GM19455 (cell line): Measurements from ENCODE around the gene ZFP2.
A peak's percentile ranks its signal among the peaks of the same experiment; 100 is the strongest.
"Not testable (repeated sequence)": the region's sequence is repeated elsewhere in the genome, so short reads cannot be mapped to it uniquely, and the experiment has no call there.

Experiments used
- ATAC-seq: cut with Tn5 transposase; IDR thresholded peaks from one replicate; pipeline ENCODE4 v1.9.1; 2021; ENCODE audit not compliant: unreplicated experiment

Gene ZFP2

DNA sequence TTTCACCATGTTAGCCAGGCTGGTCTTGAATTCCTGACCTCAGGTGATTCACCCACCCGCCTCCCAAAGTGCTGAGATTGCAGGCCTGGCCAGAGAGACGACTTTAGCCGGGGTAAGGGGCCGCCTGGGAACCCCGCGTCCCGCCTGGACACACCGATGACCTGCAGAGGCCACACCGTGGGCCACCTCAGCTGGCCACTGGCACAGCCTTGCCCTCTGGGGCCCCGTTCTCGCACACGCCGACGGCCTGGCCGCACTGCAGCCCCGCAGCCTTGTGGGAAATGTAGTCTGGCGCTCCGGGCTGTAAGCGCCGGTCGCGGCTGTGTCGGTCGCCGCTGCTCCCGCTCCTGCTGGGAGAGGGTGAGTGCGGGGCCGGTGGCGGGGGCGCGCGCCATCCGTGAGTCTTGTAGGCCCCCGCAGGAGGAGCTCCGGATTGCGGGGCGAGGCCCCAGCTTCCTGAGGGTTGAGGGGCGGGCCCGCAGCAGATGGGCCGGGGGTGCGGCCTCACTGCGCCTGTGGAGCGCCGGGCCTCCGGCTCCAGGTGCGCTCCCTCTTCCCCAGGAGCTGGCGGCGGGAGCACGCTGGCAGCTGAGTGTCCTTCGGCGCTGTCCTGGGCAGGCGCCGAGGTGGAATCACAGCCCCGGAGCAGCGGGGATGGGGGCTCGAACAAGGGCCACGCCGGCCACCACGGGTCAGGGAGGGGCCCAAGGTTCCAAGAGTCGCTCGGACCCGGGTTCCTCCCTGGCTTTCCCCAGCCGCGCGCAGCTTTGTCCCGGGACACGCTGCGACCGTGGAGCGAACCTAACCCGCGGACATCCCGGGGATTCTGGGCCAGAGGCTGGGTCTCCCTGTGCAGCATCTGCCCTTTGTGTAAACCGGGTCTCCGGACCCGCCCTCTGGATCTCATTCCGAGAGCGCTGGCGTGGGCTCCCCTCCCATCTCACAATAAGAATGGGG lies at the start of gene ZFP2:
Gene ZFP2, plus strand, starts transcription at position 299 of the 957 bp plus-strand sequence. CDS start 35,401 bp downstream, outside the sequence.
- ATAC-seq, result no peak

DNA sequence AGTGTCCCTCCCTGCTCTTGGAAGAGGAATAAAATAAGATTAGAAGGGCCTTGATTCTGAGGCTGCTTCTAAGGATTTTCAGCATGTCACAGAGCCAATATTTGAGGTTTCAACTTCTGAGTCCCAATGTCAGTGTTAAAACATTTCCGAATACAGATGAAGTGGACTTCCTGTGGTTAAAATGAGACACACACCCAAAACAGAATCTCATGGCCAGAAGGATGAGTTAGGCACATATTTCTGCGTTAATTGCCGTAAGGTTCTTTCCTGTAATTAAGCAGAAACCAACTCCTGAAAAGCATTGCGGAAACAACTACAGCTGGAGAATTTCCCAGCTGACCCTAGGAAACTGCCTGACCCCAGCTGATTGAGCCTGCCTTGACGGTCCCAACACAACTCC lies 46.4 kb upstream of the ZFP2 start:
- no peak for ATAC-seq

DNA sequence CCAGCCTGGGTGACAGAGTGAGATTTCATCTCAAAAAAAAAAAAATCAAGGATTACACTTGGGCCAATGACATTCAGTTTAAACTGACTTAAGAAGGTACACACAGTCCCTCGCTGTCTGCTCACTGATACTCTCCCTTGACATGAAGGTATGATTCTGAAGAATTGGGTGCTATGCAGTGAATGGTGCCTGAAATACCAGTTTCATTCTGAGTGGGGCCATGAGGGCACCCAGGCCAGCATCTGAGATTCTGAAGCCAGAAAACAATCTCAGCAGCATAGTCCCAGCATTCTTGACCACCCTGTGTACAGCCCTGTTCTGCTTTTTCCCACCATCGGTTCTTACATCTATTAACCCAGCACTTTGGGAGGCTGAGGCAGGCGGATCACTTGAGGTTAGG lies 43.8 kb upstream of the ZFP2 start:
- no peak for ATAC-seq

DNA sequence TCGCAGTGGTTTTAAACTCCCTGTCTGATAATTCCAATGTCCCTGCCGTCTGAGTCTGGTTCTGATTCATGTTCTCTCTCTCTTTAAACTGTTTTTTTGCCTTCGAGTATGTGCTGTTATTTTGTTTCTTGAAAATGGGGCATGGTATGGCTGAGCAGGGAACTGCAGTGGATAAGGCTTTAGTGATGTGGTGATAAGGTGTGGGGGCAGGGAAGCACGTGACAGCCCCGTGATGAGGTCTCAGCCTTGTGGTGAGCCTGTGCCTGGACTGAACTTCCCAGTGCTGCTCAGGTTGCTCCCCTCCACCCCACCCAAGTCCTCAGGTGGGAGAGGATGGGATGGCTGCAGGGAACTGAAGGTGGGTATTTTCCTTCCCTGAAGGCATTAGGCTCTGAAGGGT lies 41.4 kb upstream of the ZFP2 start:
- ATAC-seq, result no peak

DNA sequence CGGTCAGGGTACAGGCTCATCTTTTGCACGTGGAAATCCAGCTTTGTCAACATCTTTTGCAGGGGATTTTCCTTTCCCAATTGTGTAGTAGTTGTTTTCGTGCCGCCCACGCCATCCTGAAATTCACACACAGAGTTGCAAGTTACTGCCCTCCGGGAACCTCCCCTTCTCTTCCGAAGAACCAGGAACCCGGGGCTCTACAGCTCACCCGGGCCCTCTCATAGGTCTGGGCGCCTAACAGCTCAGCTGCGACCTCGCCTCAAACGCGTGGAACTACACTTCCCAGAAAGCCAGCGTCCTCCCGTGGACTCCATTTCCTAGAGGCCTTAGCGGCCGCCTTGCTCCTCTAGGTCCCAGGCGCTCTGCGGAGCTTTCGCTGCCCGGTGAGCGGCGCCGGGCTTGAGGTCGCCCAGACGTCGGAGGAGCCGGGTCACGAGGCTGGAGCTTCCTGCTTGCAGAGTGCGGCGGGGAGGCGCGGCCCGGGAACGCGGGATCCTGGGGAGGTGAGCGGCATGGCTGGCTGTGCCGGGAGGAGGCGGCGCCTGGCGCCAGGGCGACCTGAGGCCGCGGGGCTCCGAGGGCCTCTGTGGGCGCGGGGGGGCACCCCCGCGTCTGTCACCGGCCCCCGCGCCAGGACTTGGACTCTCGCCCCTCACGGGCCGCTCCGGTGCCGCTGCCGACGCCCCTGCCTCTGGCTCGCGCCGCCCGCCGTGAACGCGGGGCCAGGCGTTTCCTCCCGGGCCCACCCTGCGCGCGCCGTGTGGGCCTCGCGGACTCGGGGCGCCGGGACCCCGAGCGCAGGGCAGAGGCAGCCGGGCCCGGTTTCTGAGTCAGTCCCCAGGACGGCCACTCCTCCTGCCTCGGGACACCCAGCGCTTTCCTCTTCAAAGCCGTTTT lies 35.8 kb upstream of the ZFP2 start, which contains the start of gene ZNF354B:
Gene ZNF354B, plus strand, starts transcription at position 329 of the 897 bp plus-strand sequence. CDS start 1,095 bp downstream, outside the sequence.
- peak; percentile 99 for ATAC-seq

DNA sequence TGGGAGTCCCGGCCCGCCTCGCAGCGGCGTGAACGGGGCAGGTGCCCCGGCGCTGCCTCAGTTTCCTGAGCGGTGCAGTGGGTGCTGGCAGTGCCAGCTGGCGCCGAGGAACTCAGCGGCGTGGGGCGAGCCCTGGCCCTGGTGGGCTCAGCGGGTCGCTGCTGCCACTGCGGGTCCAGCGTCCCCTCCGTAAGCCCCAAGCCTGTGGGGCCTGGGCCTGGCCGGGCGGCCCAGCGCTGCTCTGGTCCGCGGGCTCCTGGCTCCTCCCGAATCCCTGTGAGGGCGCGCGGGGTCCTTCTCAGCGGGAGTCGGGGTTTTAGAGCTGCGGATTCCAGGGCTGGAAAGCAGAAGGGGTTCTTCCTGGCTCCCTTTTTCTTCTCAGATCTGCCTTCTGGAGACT lies 35.1 kb upstream of the ZFP2 start:
- ATAC-seq, result not testable (repeated sequence)

DNA sequence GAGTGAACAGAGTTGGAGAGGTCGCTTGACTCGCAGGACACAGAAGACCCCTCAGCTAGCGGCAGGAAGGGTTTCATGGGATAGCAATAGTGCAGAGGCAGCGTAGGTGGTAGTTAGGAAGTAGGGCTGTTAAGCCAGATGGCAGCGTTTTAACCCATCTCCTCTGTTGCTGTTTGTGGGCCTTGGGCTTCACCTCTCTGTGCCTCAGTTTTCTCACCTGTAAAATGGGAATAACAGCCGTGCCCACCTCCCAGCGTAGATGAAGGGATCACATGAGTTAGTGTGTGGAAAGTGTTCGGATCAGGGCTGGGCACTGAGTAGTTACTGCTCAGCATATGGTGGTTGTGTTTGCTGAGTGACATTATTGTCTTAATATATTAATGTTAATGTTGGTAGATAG lies 34.1 kb upstream of the ZFP2 start:
- ATAC-seq, result no peak

DNA sequence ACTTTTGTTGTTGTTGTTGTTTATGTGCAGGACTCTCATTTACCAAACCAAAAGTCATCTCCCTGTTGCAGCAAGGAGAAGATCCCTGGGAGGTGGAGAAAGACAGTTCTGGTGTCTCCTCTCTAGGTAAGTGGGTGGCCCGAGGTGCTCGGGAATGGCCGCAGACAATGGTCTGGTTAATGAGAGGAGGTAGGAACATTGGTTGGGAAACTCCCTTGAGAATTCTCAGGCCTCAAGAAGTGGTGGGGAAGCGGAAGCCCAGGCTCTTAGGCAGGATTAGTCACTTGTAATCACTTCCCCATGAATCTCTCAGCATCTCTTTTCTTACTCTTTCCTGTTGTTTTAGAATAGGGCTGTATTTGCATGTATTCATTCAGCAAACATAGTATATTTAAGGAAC lies 28.8 kb upstream of the ZFP2 start:
- ATAC-seq, result no peak

DNA sequence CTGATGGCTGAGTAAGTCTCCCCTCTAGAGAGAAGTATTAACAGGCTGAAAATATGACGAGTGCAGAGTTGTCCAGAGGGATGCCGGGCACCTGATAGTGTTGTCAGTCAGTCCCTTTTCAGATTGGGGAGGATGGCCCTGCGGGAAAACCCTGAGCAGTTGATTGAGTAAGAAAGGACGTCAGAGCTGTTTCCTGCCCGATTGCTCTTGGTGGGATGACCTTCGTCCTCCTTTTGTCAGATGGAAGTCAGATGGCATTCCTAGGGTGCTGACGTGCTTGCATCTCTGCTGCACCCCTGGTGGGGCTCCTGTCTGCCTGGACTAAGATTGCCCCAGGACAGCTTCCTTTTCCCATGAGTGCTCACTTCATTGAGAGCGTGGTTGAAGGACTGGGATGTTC lies 26.1 kb upstream of the ZFP2 start:
- ATAC-seq, result no peak

DNA sequence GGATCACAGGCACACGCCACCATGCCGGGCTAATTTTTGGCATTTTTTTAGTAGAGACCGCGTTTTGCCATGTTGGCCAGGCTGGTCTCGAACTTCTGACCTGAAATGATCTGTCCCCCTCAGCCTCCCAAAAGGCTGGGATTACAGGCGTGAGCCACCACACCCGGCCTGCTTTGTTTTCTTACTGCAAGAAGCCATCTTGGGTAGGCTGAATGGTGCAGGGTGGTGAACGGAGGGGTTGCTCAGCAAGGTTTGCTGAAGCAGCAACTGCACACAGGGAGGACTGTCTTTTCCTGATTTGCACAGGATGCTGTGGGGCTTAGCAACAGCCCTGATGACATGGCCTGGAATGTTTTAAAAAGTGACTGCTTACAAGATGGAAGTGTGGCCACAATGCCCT lies 25.3 kb upstream of the ZFP2 start:
- ATAC-seq, result no peak

DNA sequence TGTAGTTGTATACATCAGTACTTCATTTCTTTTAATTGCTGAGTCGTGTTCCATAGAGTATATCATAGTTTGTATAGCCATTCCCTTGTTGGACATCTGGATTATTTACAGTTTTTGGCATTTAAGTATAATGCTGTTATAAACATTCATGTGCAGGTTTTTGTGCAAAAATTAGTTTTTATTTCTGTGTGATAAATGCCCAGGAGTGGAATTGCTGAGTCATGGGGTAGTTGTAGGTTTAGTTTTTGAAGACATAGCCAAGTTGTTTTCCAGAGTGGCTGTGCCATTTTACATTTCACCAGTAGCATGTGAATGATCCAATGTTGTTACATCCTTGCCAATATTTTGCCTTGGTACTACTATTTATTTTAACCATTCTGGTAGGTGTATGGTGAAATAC lies 23.4 kb upstream of the ZFP2 start:
- ATAC-seq, result no peak

DNA sequence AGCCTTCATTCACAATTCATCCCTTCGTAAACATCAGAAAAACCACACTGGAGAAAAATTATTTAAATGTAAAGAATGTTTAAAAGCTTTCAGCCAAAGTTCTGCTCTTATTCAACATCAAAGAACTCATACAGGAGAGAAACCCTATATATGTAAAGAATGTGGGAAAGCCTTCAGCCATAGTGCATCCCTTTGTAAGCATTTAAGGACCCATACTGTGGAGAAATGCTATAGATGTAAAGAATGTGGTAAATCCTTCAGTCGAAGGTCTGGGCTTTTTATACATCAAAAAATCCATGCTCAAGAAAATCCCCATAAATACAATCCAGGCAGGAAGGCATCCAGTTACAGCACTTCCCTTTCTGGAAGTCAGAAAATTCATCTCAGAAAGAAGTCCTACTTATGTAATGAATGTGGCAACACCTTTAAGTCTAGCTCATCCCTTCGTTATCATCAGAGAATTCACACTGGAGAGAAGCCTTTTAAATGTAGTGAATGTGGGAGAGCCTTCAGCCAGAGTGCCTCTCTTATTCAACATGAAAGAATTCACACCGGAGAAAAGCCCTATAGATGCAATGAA lies 12.5 kb upstream of the ZFP2 start:
- not testable (repeated sequence) for ATAC-seq

DNA sequence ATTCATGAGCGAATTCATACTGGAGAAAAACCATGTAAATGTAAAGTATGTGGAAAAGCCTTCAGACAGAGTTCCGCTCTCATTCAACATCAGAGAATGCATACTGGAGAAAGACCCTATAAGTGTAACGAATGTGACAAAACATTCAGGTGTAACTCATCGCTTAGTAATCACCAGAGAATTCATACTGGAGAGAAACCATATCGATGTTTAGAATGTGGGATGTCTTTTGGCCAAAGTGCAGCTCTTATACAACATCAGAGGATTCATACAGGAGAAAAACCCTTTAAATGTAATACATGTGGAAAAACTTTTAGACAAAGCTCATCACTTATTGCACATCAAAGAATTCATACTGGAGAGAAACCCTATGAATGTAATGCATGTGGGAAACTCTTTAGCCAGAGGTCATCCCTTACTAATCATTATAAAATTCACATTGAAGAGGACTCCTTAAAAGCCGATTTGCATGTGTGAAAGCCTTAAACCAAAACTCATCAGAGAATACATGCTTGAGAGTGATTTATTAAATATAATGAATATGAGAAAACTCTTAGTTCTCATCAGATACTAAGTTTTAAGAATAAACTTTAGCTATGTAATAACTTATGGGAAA lies 11.8 kb upstream of the ZFP2 start:
- no peak for ATAC-seq

DNA sequence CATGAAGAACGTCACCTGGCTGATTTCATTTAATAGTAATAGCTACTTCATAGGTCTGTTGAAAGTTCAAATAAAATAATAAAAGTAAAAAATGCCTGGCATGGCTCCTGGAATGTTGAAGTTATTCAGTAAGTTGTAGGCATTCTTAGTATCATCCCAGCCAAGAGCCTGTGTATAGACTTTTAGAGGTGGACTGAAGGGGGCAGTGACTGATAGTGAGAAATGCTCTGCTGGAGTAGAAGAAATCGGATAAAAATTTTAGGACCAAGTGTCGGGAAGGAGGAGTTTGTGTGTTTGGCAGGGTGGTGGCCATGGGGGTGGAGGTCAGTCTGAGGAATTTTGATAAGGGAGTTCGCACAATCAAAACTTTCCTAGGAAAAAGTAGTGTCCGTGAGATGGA lies 3.6 kb downstream of the ZFP2 start:
- no peak for ATAC-seq

DNA sequence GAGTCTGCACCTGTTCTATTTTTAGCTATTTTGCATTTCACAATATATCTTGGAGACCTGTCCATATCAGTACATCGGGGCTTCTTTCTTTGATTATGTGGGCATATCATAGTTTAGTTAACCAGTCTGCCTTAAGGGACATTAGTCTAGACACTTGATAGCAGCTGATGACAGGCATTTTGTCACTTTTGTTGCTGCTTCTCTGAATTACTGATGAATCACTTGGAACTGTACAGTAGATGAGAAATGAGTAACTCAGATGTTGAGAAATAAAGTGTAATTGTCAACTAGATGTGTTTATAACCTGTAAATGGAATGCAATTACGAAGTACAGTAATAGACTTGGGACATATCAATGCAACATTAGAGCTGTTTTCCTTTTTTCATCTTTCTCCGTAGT lies 7.1 kb downstream of the ZFP2 start:
- no peak for ATAC-seq

DNA sequence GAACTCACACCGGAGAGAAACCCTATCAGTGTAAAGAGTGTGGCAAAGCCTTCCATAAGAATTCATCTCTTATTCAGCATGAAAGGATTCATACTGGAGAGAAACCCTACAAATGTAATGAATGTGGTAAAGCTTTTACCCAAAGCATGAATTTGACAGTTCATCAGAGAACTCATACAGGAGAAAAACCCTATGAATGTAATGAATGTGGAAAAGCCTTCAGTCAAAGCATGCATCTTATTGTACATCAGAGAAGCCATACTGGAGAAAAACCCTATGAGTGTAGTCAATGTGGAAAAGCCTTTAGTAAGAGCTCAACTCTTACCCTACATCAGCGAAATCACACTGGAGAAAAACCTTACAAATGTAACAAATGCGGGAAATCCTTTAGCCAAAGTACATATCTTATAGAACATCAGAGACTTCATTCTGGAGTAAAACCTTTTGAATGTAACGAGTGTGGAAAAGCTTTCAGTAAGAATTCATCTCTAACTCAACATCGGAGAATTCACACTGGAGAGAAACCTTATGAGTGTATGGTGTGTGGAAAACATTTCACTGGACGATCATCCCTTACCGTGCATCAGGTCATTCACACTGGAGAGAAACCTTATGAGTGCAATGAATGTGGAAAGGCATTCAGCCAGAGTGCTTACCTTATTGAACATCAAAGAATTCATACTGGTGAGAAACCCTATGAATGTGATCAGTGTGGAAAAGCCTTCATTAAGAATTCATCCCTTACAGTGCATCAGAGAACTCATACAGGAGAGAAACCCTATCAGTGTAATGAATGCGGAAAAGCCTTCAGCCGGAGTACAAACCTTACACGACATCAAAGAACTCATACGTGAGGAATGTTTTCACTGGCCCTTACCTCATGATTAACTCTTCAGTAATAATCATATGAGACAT lies 36.4 kb downstream of the ZFP2 start:
- ATAC-seq, result no peak

DNA sequence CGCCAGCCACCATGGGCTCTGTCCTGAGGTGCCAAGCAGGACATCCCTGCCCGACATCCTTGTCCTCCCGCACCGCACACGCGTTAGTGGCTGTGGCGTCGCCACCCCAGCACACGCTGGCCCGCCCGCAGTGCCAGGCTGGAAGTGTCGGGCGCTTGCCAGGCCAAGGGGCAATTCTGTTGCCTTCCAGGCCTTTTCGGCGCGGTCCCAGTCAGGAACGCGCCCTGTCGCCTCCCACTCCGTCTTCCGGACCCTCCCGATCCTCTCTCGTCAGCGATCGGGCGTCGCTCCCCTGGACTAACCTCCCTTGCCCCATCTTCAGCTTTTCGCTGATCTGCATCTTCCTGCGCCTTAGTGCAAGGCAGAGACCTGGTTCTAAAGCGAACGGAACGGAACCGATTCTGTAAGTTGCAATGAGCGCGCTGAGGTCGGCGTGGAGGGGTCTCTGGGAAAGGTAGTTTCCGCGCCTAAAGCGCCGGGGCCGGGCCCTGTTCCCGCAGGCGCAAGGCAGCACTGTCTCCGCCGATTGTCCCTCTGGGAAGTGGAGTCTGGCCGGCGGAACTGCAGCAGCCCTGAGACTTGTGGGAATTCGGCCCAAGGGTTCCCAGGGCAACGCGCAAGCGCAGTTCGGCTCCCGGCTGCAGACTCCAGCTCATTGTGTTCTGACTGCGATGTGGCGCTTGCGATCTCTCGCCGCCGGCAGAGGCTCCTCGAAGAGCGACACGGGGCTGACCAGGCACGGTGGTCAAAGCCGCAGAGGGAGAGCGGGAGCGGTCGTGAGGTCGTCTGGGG lies 45.1 kb downstream of the ZFP2 start, which contains the start of gene ZNF454:
Gene ZNF454, plus strand, starts transcription at position 630 of the 792 bp plus-strand sequence. CDS start 1,594 bp downstream, outside the sequence.
- no peak for ATAC-seq

DNA sequence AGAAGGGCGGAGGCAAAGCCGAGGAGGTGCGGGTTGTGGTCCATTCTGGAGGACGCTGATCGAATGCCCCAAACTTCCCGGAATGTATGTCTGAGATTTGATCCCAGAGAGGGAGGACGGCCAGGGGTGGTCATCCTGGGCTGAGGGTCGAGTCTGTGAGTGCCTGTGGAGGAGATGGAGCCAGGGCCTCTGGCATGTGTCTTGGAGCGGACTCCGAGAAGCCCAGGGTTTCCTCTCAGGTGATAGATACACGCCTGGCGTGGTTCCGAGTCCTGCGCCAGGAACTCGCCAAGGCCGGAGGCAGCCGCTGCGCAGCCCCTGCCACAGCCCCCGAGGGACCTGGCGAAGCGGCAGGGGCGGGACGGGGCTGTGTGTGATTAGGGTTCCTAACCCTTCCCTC lies 45.6 kb downstream of the ZFP2 start:
- ATAC-seq, result no peak
